Right atrium auricular region (tissue), 2 donors: ENCODE measurements around the gene SLC35E3. TPM values are rescaled to one million over a fixed set of nuclear protein-coding genes. Genes with fewer than 3 reads are reported as not detected.
"Not testable (repeated sequence)": the region's sequence is repeated elsewhere in the genome, so short reads cannot be mapped to it uniquely, and the experiment has no call there.

Experiments used
- DNase-seq: peaks from one replicate; pipeline ENCODE4 v3.0.0-alpha.2; 2019; ENCODE audit warnings: low spot score
- H3K27ac ChIP-seq, 2 donors: fragments of 200-600 bp; sonication (generic); 1 replicate in 1 of 2; 2 replicates in 1 of 2; pipeline ENCODE4 v1.5.1; 2016 to 2019
- H3K27me3 ChIP-seq, 2 donors: fragments of 200-600 bp; sonication (generic); one replicate each; pipeline versions ENCODE4 v1.5.1 to v1.6.0; 2017 to 2019
- H3K36me3 ChIP-seq: fragments of 200-600 bp; sonication (generic); one replicate; pipeline ENCODE4 v1.5.1; 2016
- H3K4me1 ChIP-seq, 2 donors: fragments of 200-600 bp; sonication (generic); one replicate each; pipeline versions ENCODE4 v1.5.1 to v1.6.0; 2017 to 2019
- H3K4me3 ChIP-seq, 2 donors: fragments of 200-600 bp; sonication (generic); 1 replicate in 1 of 2; 2 replicates in 1 of 2; pipeline ENCODE4 v1.5.1; 2017 to 2019; ENCODE audit warnings: mild to moderate bottlenecking in 1 of 2, moderate library complexity in 1 of 2
- H3K9me3 ChIP-seq, 2 donors: fragments of 200-600 bp; sonication (generic); one replicate each; pipeline ENCODE4 v1.5.1; 2019
- CTCF ChIP-seq, 2 donors: fragments of 200-600 bp; sonication (generic); IDR thresholded peaks; one replicate each; pipeline ENCODE4 v1.5.1; 2019; ENCODE audit warnings: antibody characterized with exemption in 2 of 2
- total RNA-seq, 2 donors: library from RNA; depleted of rRNA; stranded (reverse); fragments of >200 nt; gene quantifications; one replicate each; pipeline ENCODE4 v1.1.0, GENCODE V29; 2016

The SLC35E3 gene
- total RNA-seq, 2 donors from 2014 or later, result 2.3 to 3.1 TPM

- Histone ChIP-seq H3K4me3 (no peak overlapping the region), H3K9me3 (no peaks in the 10 kb centered on the region), H3K27me3 (no peaks in the 10 kb centered on the region), H3K4me1 (no peaks in the 10 kb centered on the region), H3K36me3 (no peaks in the 10 kb centered on the region), H3K27ac (no peak overlapping the region)
- peak; percentile 38 for DNase-seq
- TF ChIP-seq CTCF (IDR thresholded peaks at IDR 0.05), result no peak
These were observed 50.4 kb downstream of the SLC35E3 start for GRCh38 chr12:68796399-68796798.

- no peaks in the 10 kb centered on the region for H3K4me1 ChIP-seq
- no peak overlapping the region for H3K27ac ChIP-seq
- H3K36me3 ChIP-seq, result no peaks in the 10 kb centered on the region
- no peaks in the 10 kb centered on the region for H3K27me3 ChIP-seq
- DNase-seq, result no peak
- H3K9me3 ChIP-seq, result no peaks in the 10 kb centered on the region
- H3K4me3 ChIP-seq, result no peak overlapping the region
- TF ChIP-seq CTCF (IDR thresholded peaks at IDR 0.05), result no peak
These were observed 52.9 kb downstream of the SLC35E3 start for GRCh38 chr12:68798882-68799234.

- DNase-seq, result no peak
- no peaks in the 10 kb centered on the region for H3K27me3 ChIP-seq
- no peaks in the 10 kb centered on the region for H3K36me3 ChIP-seq
- no peak overlapping the region for H3K27ac ChIP-seq
- no peaks in the 10 kb centered on the region for H3K4me1 ChIP-seq
- no peak overlapping the region for H3K4me3 ChIP-seq
- no peaks in the 10 kb centered on the region for H3K9me3 ChIP-seq
- TF ChIP-seq CTCF (IDR thresholded peaks at IDR 0.05), result no peak
These were observed 54.3 kb downstream of the SLC35E3 start for GRCh38 chr12:68800294-68800693.

- not testable (repeated sequence) for H3K4me1 ChIP-seq, H3K4me3 ChIP-seq, DNase-seq, H3K36me3 ChIP-seq, H3K27ac ChIP-seq, H3K9me3 ChIP-seq, H3K27me3 ChIP-seq
These were observed 55.1 kb downstream of the SLC35E3 start for GRCh38 chr12:68801124-68801523.

GRCh38 chr12:68802372-68802745 lies 56.4 kb downstream of the SLC35E3 start:
- H3K9me3 ChIP-seq, H3K27ac ChIP-seq, H3K27me3 ChIP-seq, H3K4me3 ChIP-seq, H3K4me1 ChIP-seq, H3K36me3 ChIP-seq, DNase-seq: not testable (repeated sequence)

GRCh38 chr12:68802911-68803651 lies 57.1 kb downstream of the SLC35E3 start:
- not testable (repeated sequence) for H3K4me3 ChIP-seq, DNase-seq, H3K27ac ChIP-seq, H3K27me3 ChIP-seq, H3K9me3 ChIP-seq, H3K36me3 ChIP-seq, H3K4me1 ChIP-seq

GRCh38 chr12:68803948-68804656 lies 58.1 kb downstream of the SLC35E3 start:
- no peak overlapping the region for H3K4me3 ChIP-seq
- H3K9me3 ChIP-seq, result no peaks in the 10 kb centered on the region
- H3K36me3 ChIP-seq, result no peaks in the 10 kb centered on the region
- H3K27me3 ChIP-seq, result no peaks in the 10 kb centered on the region
- H3K27ac ChIP-seq, result no peak overlapping the region
- peaks cover 0 to 9% of the 10 kb centered on the region in 2 donors for H3K4me1 ChIP-seq
- no peak for TF ChIP-seq CTCF (IDR thresholded peaks at IDR 0.05)
- no peak for DNase-seq
